ENCODE data around the gene GPD1L. TPM values are rescaled to one million over a fixed set of nuclear protein-coding genes. Genes with fewer than 3 reads are reported as not detected.

Gene GPD1L
- total RNA-seq, 1 donor from 2014 or later, result 18.9 TPM

- Mint-ChIP-seq H3K9me3 (no peaks in the 10 kb centered on the region), H3K4me1 (ENCODE audit: low read depth) (peaks cover 20% of the 10 kb centered on the region), H3K36me3 (ENCODE audit: low read depth) (peaks cover 23% of the 10 kb centered on the region), H3K27ac (no peak overlapping the region), H3K4me3 (ENCODE audit: low read depth) (no peak overlapping the region), H3K27me3 (ENCODE audit: low read depth) (no peaks in the 10 kb centered on the region)
- no peak for DNase-seq (ENCODE audit: low spot score)
- intact Hi-C loops (cut with micrococcal nuclease), result no loop called here
These were observed 20.9 kb downstream of the GPD1L start for GRCh38 chr3:32127219-32127826.

GRCh38 chr3:32128936-32129335 is 22.5 kb downstream of the GPD1L start:
- intact Hi-C loops (cut with micrococcal nuclease), result no loop called here
- no peaks in the 10 kb centered on the region for H3K9me3 Mint-ChIP-seq
- peaks cover 20% of the 10 kb centered on the region for H3K4me1 Mint-ChIP-seq (ENCODE audit: low read depth)
- H3K27ac Mint-ChIP-seq, result no peak overlapping the region
- DNase-seq (ENCODE audit: low spot score), result no peak
- no peak overlapping the region for H3K4me3 Mint-ChIP-seq (ENCODE audit: low read depth)
- peaks cover 23% of the 10 kb centered on the region for H3K36me3 Mint-ChIP-seq (ENCODE audit: low read depth)
- H3K27me3 Mint-ChIP-seq (ENCODE audit: low read depth), result no peaks in the 10 kb centered on the region

GRCh38 chr3:32129832-32130231 is 23.4 kb downstream of the GPD1L start:
- peaks cover 20% of the 10 kb centered on the region for H3K4me1 Mint-ChIP-seq (ENCODE audit: low read depth)
- H3K36me3 Mint-ChIP-seq (ENCODE audit: low read depth), result peaks cover 26% of the 10 kb centered on the region
- intact Hi-C loops (cut with micrococcal nuclease), result no loop called here
- H3K4me3 Mint-ChIP-seq (ENCODE audit: low read depth), result no peak overlapping the region
- H3K27me3 Mint-ChIP-seq (ENCODE audit: low read depth), result no peaks in the 10 kb centered on the region
- H3K9me3 Mint-ChIP-seq, result no peaks in the 10 kb centered on the region
- DNase-seq (ENCODE audit: low spot score), result no peak
- H3K27ac Mint-ChIP-seq, result no peak overlapping the region

- no peaks in the 10 kb centered on the region for H3K9me3 Mint-ChIP-seq
- H3K4me3 Mint-ChIP-seq (ENCODE audit: low read depth), result no peak overlapping the region
- no peaks in the 10 kb centered on the region for H3K27me3 Mint-ChIP-seq (ENCODE audit: low read depth)
- intact Hi-C loops (cut with micrococcal nuclease), result no loop called here
- peaks cover 17% of the 10 kb centered on the region for H3K4me1 Mint-ChIP-seq (ENCODE audit: low read depth)
- no peak overlapping the region for H3K27ac Mint-ChIP-seq
- DNase-seq (ENCODE audit: low spot score), result no peak
- H3K36me3 Mint-ChIP-seq (ENCODE audit: low read depth), result peaks cover 34% of the 10 kb centered on the region
These were observed 25.7 kb downstream of the GPD1L start for GRCh38 chr3:32132121-32132520.

- Mint-ChIP-seq H3K9me3 (no peaks in the 10 kb centered on the region), H3K4me1 (ENCODE audit: low read depth) (peaks cover 14% of the 10 kb centered on the region), H3K4me3 (ENCODE audit: low read depth) (no peak overlapping the region), H3K27ac (no peak overlapping the region), H3K27me3 (ENCODE audit: low read depth) (no peaks in the 10 kb centered on the region), H3K36me3 (ENCODE audit: low read depth) (peaks cover 39% of the 10 kb centered on the region)
- DNase-seq (ENCODE audit: low spot score), result no peak
- intact Hi-C loops (cut with micrococcal nuclease), result no loop called here
These were observed 26.3 kb downstream of the GPD1L start for GRCh38 chr3:32132706-32133105.

GRCh38 chr3:32136703-32137102 is 30.3 kb downstream of the GPD1L start:
- Mint-ChIP-seq H3K9me3 (no peaks in the 10 kb centered on the region), H3K27ac (no peak overlapping the region), H3K4me1 (ENCODE audit: low read depth) (peaks cover 17% of the 10 kb centered on the region), H3K27me3 (ENCODE audit: low read depth) (no peaks in the 10 kb centered on the region), H3K4me3 (ENCODE audit: low read depth) (no peak overlapping the region), H3K36me3 (ENCODE audit: low read depth) (peaks cover 23% of the 10 kb centered on the region)
- intact Hi-C loops (cut with micrococcal nuclease), result no loop called here
- no peak for DNase-seq (ENCODE audit: low spot score)

- Mint-ChIP-seq H3K36me3 (ENCODE audit: low read depth) (peaks cover 22% of the 10 kb centered on the region), H3K27ac (no peak overlapping the region), H3K9me3 (no peaks in the 10 kb centered on the region), H3K4me3 (ENCODE audit: low read depth) (no peak overlapping the region), H3K27me3 (ENCODE audit: low read depth) (no peaks in the 10 kb centered on the region), H3K4me1 (ENCODE audit: low read depth) (peaks cover 17% of the 10 kb centered on the region)
- no peak for DNase-seq (ENCODE audit: low spot score)
- intact Hi-C loops (cut with micrococcal nuclease), result no loop called here
These were observed 31.4 kb downstream of the GPD1L start for GRCh38 chr3:32137870-32138269.

GRCh38 chr3:32138545-32139104 is 32.2 kb downstream of the GPD1L start:
- Mint-ChIP-seq H3K9me3 (no peaks in the 10 kb centered on the region), H3K36me3 (ENCODE audit: low read depth) (peaks cover 24% of the 10 kb centered on the region), H3K4me3 (ENCODE audit: low read depth) (no peak overlapping the region), H3K27me3 (ENCODE audit: low read depth) (no peaks in the 10 kb centered on the region), H3K4me1 (ENCODE audit: low read depth) (peaks cover 17% of the 10 kb centered on the region), H3K27ac (no peak overlapping the region)
- no peak for DNase-seq (ENCODE audit: low spot score)
- intact Hi-C loops (cut with micrococcal nuclease), result no loop called here

- H3K9me3 Mint-ChIP-seq, result no peaks in the 10 kb centered on the region
These were observed 34.5 kb downstream of the GPD1L start for GRCh38 chr3:32140943-32141342.

GRCh38 chr3:32143849-32144757 is 37.7 kb downstream of the GPD1L start:
- Mint-ChIP-seq H3K36me3 (ENCODE audit: low read depth) (peaks cover 23% of the 10 kb centered on the region), H3K27ac (no peak overlapping the region), H3K27me3 (ENCODE audit: low read depth) (no peaks in the 10 kb centered on the region), H3K9me3 (no peaks in the 10 kb centered on the region), H3K4me3 (ENCODE audit: low read depth) (no peak overlapping the region), H3K4me1 (ENCODE audit: low read depth) (peaks cover 6% of the 10 kb centered on the region)
- intact Hi-C loops (cut with micrococcal nuclease), result loop anchor here (1.0 to 10.0 kb wide), 2 partner anchors 125 to 529 kb away; no protein-coding TSS in a partner anchor
- DNase-seq (ENCODE audit: low spot score), result peak; percentile 25

More at GRCh38 chr3:32140943-32141342, 34.5 kb downstream of the GPD1L start:
- Mint-ChIP-seq H3K4me1 (ENCODE audit: low read depth) (peaks cover 17% of the 10 kb centered on the region), H3K4me3 (ENCODE audit: low read depth) (no peak overlapping the region), H3K27ac (no peak overlapping the region), H3K27me3 (ENCODE audit: low read depth) (no peaks in the 10 kb centered on the region), H3K36me3 (ENCODE audit: low read depth) (peaks cover 19% of the 10 kb centered on the region)
- intact Hi-C loops (cut with micrococcal nuclease), result loop anchor here (10.0 kb wide), 1 partner anchor 526 kb away; no protein-coding TSS in a partner anchor
- no peak for DNase-seq (ENCODE audit: low spot score)

- no peaks in the 10 kb centered on the region for H3K27me3 Mint-ChIP-seq (ENCODE audit: low read depth)
- intact Hi-C loops (cut with micrococcal nuclease), result loop anchor here (10.0 kb wide), 1 partner anchor 532 kb away; no protein-coding TSS in a partner anchor
- H3K36me3 Mint-ChIP-seq (ENCODE audit: low read depth), result peaks cover 29% of the 10 kb centered on the region
These were observed 40.4 kb downstream of the GPD1L start for GRCh38 chr3:32146746-32147211.

GRCh38 chr3:32147509-32147908 is 41.1 kb downstream of the GPD1L start:
- H3K4me3 Mint-ChIP-seq (ENCODE audit: low read depth), result no peak overlapping the region
- intact Hi-C loops (cut with micrococcal nuclease), result loop anchor here (10.0 kb wide), 1 partner anchor 533 kb away; no protein-coding TSS in a partner anchor
- no peak for DNase-seq (ENCODE audit: low spot score)
- H3K27ac Mint-ChIP-seq, result no peak overlapping the region
- no peaks in the 10 kb centered on the region for H3K27me3 Mint-ChIP-seq (ENCODE audit: low read depth)
- H3K36me3 Mint-ChIP-seq (ENCODE audit: low read depth), result peaks cover 32% of the 10 kb centered on the region
- peaks cover 2% of the 10 kb centered on the region for H3K4me1 Mint-ChIP-seq (ENCODE audit: low read depth)
- no peaks in the 10 kb centered on the region for H3K9me3 Mint-ChIP-seq

More at GRCh38 chr3:32146746-32147211, 40.4 kb downstream of the GPD1L start:
- no peak for DNase-seq (ENCODE audit: low spot score)
- no peak overlapping the region for H3K27ac Mint-ChIP-seq
- H3K9me3 Mint-ChIP-seq, result no peaks in the 10 kb centered on the region
- no peak overlapping the region for H3K4me3 Mint-ChIP-seq (ENCODE audit: low read depth)
- peaks cover 2% of the 10 kb centered on the region for H3K4me1 Mint-ChIP-seq (ENCODE audit: low read depth)

Measured in activated T-helper 2 cell treated with anti-CD3 and anti-CD28 coated beads, Interferon-gamma antibody, Interleukin-2, Interleukin-4, amounts not matched to agents 10 μg/mL and 5 μg/mL and 100 μg/mL, durations not matched to agents 14 hours and 24 hours and 36 hours (primary cell).